ENCODE measurements around the gene ARID5A.

ARID5A gene

GRCh38 chr2:96528006-96528699 is 8.4 kb upstream of the ARID5A start:
- DNase-seq = peak; percentile 55

GRCh38 chr2:96528700-96529375 is 7.7 kb upstream of the ARID5A start:
- no peak for DNase-seq

GRCh38 chr2:96529376-96530143 is 7.0 kb upstream of the ARID5A start:
- DNase-seq = no peak

- DNase-seq = no peak
These were observed 6.5 kb upstream of the ARID5A start for GRCh38 chr2:96530144-96530430.

DNA sequence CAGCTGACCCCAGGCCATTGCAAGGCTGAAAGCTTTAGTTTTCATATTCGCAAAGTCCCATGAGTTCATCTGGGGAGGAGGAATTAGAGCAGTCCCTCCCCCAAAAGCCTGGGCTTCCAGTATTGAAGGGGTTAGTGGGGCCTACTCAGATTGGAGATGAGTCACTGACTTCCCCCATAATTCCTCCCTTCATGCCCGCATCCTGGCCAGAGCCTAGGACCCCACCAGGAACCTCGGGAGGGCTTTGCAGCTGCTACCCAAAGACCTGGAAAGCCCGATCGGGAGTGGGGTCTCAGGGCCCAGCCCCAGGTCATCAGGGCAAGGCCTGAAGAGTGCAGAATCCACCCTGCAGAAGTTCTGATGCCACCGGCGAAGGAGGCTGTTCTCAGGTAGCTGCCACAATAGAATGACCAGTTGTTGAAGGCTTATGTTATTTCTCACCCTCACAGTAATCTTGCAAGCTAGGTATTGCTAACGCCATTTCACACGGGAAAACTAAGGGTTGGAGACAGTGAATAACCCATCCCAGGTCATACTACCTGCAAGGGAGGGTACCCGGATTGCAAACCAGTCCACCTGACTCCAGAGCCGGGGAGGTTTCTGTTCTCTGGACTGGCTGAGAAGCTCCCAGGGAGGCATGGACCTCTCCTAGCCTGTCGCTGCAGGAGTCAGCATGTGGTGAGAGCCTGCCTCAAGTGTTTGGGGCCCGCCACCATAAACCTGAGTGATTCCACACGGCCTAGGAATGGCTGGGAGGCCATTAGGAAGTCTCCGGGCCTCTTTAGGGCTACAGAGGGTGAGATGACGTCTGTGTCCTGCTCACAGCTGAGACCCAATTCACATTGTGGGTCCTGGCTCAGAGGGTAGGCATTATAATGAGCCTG is 5.8 kb upstream of the ARID5A start:
- DNase-seq = no peak

- DNase-seq = no peak
These were observed 5.2 kb upstream of the ARID5A start for GRCh38 chr2:96531366-96531765.

DNA sequence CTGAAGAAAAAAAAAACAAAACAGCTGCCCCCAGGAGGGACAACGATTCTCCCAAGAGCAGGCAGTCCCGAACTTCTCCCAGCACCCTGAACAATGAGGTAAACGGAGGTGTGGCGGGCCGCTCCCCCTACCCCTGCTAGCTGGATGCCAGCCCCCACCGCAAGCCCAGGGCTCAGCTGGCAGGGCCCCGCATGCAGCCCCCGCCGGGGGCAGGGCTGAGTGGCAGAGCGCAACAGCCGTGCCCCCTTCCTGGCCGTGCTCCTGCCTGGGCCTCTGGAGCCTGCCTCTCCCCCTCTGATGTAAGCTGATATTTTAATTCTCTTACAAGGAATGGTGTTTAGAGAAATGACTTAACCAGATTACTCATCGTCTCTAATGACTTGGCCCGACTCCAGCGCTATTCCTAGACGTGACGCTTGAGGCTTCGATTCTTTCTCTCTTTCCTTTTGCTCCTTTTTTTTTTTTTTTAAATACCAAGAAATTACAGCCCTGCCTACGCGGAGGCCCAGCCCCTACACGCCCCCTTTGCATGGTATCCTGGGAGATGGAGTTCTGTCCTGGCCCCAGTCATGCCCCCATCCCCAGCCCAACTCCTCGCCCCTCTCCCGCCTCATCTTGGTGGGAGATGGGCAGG is 4.6 kb upstream of the ARID5A start:
- peak; percentile 89 for DNase-seq

DNA sequence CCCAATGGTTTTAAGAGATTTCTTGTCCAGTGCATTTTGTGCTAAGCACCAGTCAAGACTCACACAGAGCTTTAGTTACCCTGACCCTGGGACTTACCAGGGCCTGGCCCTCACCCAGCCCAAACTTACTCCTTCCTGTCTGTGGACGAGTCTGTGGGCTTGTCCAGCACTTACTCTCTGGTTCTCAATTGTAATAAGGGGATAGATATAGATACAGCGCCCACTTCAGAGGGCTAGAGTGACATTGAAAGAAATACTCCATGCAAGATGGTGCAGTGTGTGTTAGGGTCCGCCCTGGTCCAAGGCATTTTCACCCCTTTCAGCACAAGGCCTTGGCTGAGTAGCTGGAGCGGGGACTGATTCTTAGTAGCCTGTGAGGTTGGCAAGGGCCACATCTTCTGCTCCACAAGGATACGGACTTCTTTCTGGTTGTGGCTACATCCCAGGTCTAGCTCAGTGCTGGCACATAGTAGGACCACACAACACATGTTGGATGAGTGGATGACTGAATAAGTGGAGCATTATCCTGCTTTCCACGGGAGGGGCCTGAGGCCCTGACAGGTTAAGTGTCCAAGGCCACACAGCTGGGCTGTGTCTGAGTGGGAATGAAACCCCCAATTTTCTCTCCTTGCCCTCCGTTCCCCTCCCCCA is 3.8 kb upstream of the ARID5A start:
- DNase-seq = no peak

DNA sequence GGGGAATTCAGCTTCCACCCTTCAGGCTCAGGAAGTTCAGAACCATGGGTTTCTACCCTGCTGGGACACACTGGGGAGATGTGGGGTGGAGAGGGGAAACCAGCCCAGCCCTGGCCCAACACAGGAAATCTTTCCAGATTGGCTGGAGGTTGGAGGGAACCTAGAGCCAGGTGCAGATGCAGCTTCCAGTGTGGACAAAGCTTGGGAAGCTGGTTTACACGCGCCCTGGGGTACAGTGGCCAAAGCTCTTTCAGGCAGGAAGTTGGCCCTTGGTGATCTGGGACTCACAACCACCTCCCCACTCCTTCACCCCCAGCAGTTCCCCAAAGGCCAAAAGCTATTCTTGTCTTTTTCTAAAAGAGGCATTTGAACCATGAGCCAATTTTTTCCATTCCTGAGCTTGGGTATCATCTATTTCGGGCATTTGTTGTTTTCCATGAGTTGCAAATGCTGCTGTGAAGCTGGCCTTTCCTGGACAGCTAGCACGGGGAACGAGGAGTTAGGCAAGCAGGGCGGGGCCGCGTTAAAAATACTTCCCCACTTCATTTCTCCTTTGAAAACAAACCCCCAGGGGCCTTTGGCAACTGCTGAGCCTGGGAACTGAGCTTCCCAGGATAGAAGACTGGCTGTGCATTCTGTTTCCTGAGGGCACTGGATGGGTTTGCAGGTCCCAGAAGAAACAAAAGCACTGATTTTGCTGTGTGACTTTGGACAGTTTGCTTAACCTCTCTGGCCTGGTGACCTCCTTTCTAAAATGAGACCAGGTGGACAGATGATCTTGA is 3.1 kb upstream of the ARID5A start:
- DNase-seq = no peak

- DNase-seq = no peak
These were observed 2.4 kb upstream of the ARID5A start for GRCh38 chr2:96534141-96534540.

GRCh38 chr2:96534701-96535181 is 1.8 kb upstream of the ARID5A start:
- no peak for DNase-seq

DNA sequence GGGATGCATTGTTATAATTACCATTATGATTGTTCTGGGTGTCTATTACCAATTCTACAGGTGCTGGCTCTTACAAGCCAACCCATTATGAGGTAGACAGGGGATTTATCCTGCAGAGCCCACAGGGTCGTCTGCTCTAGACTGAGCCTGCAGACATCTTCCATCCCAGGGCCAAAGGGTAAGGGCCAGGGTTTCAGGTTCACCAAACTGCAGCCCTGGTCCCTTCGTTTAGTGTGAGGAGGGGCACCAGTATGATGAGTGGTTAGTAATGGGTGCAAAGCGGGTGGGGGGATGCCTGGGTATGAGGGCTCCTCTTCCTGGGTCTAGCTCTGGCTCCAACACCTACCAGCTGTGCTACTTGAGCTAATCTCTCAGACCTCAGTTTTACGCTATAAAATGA is 1.2 kb upstream of the ARID5A start:
- no peak for DNase-seq

GRCh38 chr2:96537066-96537733 is 648 bp downstream of the ARID5A start:
- DNase-seq = peak; percentile 93

DNA sequence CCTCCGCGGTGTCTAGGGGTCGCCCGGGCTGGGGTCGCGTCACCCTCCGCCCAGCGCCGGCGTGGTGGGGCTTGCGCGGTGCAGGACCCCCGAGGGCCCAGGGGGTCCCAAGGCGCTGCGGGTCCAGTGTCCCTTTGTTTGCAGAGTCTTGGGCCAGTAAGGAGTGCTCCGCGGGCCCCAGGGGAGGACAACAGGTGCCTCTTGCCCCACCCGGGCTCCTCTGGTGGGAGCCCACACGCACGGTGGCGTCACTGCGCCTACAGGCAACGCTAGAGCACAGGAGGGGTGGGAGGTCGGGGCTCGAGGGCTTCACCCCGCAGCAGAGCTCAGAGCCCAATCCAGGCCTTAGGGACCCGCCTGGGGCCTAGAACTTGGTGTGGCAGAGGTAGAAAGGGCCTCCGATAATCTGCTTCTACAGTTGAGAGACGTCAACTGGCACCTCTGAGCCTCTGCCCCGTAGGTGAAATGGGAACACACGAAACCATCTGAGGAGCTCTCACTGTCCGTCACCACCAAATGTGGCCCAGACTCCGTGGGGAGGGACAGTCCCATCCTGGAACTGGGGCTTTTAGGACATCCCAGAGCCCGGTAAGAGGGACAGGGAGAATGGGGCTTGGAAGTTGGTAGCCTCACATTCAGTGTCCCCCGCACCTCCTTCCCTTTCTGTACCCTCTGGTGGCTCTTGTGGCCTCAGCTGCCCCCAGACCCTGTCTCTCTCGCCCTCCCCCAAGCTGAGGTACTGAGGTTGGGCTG is 1.4 kb downstream of the ARID5A start:
- peak; percentile 67 for DNase-seq

GRCh38 chr2:96538487-96539214 is 2.1 kb downstream of the ARID5A start:
- peak; percentile 93 for DNase-seq

DNA sequence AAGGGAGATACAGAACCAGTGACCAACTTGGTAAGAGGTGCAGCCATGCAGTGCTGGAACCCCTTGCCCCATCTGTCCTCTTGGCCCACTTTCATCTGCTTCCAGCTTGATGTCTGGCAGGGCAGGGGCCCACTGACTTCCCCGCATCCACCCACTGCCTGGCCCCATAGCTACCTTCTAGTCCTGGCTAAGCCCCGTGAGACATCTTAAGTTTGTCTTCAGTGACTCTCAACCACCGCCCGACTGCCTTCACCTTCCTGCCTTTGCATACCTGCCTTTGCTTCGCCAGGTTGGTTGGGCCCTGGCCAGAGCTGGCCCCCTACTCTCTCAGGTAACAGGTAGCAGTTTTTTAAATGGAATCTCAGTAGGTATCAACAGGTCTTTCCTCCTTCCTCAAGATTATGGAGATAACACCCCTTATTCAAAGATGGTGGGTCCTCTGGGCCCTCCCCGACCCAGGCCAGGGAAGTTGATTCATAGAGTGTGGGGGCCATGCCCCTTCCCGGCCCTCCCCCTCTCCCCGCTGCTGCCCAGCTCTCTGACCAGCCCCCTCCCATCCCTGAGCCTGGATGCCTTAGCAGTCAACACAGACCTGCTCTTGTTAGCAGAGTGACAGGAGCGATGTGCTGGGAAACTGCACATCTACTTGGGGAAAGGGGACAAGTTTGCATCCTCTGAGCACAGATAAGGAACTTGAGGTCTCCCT is 2.8 kb downstream of the ARID5A start:
- no peak for DNase-seq

DNA sequence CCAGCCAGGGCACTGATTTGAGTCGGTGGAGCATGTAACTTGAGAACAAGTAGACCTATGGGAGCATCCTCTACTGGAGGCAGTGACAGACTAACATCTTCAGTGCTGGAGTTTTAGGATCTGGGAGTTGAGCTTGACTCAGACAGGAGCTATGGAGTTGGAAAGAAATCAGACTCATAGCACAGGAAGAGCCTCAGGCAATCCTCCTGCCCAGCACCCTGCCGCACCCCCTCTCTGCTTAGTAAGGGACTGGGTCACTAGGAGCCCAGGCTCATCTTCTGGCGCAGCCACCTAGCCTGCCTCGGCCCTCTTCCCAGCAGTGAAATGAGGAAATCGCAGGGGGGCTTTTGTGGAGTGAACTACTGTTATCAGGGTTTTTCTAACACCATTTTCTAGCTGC is 3.6 kb downstream of the ARID5A start:
- DNase-seq = no peak

DNA sequence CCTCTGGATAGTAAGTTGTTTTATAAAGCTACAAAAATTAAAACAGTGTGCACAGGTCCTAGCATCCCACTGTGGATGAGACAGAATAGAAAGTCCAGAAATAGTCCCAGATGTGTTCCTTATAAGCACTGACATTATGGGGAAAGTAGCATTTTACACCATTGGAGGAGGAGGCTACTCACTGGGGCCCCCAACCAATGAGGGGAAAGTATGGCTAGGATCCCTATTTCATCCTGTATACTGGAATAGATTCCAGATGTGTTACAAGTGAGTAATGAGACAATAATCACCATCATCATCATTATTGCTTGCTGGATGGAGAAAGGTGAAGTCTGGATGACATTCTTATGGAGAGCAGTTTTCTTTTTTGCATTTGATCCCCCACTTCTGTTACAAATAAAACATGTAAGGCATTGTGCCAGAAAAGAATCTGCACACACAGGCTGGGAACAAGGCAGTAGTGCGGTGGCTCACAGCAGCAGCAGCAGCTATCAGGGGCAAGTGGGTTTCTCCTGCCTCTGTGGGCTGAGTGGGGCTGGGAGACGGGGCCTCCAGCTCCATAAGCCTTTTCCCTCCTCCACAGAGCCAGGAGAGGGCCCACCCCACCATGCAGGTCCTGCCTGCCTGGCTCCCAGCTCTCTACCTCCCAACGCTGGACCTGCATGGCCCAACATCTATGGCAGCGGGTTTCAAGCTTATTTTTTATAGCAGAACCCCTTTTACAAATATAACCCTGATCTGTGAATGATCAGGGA is 5.0 kb downstream of the ARID5A start:
- DNase-seq = no peak
